Mesodermal cell (in vitro differentiated cells): ENCODE measurements around the gene ATL2.
"Not testable (repeated sequence)": the region's sequence is repeated elsewhere in the genome, so short reads cannot be mapped to it uniquely, and the experiment has no call there.

Experiments used
- H3K27ac ChIP-seq: 2 replicates; pipeline ENCODE4 v1.7.0; 2013; ENCODE audit warnings: mild to moderate bottlenecking, low read depth, low read length, moderate library complexity; ENCODE audit not compliant: severe bottlenecking
- H3K36me3 ChIP-seq: 2 replicates; pipeline ENCODE4 v1.7.1; 2013; ENCODE audit warnings: mild to moderate bottlenecking, low read length, moderate library complexity; ENCODE audit not compliant: control insufficient read depth, insufficient read depth
- H3K4me1 ChIP-seq: one replicate; pipeline ENCODE4 v1.7.1; 2013; ENCODE audit warnings: mild to moderate bottlenecking, low read length; ENCODE audit not compliant: insufficient read depth, control insufficient read depth, poor library complexity, severe bottlenecking
- H3K4me3 ChIP-seq: 2 replicates; pipeline ENCODE4 v1.7.0; 2013; ENCODE audit warnings: low read length, control low read depth, mild to moderate bottlenecking; ENCODE audit not compliant: insufficient read depth, poor library complexity, severe bottlenecking; ENCODE audit errors: extremely low read depth
- H3K9me3 ChIP-seq: 2 replicates; pipeline ENCODE4 v1.7.1; 2013; ENCODE audit warnings: mild to moderate bottlenecking, low read length, moderate library complexity; ENCODE audit not compliant: control insufficient read depth
- WGBS, 2 experiments: methylation state at CpG; one replicate each; pipeline ENCODE4 v1.1.5; 2013; ENCODE audit warnings: missing lambda C conversion rate in 2 of 2; ENCODE audit not compliant: insufficient coverage in 2 of 2; 5-methylcytosine and 5-hydroxymethylcytosine counted together

The ATL2 gene

DNA sequence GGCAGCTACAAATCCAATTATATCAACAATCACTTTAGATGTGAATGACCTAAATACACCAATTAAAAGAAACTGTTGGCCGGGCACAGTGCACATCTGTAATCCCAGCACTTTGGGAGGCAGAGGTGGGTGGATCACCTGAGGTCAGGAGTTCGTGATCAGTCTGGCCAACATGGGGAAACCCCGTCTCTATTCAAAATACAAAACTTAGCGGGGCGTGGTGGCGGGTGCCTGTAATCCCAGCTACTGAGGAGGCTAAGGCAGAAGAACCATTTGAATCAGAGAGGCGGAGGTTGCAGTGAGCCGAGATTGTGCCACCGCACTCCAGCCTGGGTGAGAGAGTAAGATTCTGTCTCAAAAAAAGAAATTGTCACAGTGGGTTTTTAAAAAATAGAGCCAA is 49.5 kb downstream of the ATL2 start:
- peaks cover 14% of the 10 kb centered on the region for H3K36me3 ChIP-seq
- WGBS, 2 experiments = 96 to 98% methylated on average over 4 to 6 of the region's 9 CpGs
- H3K9me3 ChIP-seq = peaks cover 12% of the 10 kb centered on the region
- H3K27ac ChIP-seq = no peak overlapping the region
- H3K4me1 ChIP-seq = peaks cover 6% of the 10 kb centered on the region
- H3K4me3 ChIP-seq = no peak overlapping the region

DNA sequence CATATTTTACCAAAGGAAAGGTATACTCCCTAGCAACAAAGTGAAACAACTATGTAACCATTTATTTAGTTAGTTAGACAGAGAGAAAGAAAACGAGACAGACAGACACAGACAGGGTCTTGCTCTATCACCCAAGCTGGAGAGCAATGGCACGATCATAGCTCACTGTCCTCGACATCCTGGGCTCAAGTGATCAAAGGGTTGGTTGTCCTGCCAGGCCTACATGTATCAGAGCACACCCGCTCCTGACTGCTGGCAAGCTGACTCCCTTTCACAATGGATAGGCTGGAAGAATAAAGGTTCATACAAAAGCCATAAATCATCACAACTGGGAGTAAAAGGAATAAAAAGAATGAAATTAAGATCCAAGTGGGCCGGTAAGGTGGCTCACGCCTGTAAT is 53.5 kb downstream of the ATL2 start:
- 76 to 90% methylated on average over 3 to 5 of the region's 6 CpGs for WGBS, 2 experiments
- no peaks in the 10 kb centered on the region for H3K36me3 ChIP-seq

DNA sequence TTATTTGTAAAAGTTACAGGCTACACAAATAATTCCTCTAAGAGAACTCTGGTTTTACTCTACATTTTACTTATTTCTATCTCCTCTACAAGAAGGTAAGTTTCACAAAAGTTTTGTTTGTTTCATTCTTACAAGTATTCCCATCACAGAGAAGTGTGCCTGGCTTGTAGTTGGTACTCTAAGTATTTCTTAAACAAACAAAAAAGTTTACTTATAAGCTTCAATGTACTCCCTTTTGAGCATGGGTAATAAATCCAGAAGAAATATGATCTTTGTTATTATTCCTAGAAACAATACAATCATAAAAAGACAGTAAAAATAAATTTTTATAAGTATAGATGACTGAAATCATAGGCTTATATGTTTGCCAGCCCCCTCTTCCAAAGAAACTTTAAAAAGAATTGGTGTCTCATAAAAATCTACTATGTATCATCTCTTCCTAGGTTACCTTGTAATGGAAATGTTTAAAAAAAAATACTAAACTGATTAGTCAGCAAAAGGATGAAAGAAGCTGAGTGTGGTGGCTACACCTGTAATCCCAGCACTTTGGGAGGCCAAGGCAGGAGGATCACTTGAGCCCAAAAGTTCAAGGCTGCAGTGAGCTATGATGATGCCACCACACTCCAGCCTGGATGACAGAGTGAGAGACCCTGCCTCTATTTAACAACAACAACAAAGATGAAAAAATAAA is 54.7 kb downstream of the ATL2 start:
- Histone ChIP-seq H3K9me3 (no peaks in the 10 kb centered on the region), H3K4me3 (no peak overlapping the region), H3K4me1 (peaks cover 6% of the 10 kb centered on the region), H3K27ac (no peak overlapping the region), H3K36me3 (no peaks in the 10 kb centered on the region)

More for the DNA sequence above, 53.5 kb downstream of the ATL2 start:
- H3K4me3 ChIP-seq = no peak overlapping the region
- no peaks in the 10 kb centered on the region for H3K9me3 ChIP-seq
- H3K4me1 ChIP-seq = peaks cover 6% of the 10 kb centered on the region
- H3K27ac ChIP-seq = no peak overlapping the region

DNA sequence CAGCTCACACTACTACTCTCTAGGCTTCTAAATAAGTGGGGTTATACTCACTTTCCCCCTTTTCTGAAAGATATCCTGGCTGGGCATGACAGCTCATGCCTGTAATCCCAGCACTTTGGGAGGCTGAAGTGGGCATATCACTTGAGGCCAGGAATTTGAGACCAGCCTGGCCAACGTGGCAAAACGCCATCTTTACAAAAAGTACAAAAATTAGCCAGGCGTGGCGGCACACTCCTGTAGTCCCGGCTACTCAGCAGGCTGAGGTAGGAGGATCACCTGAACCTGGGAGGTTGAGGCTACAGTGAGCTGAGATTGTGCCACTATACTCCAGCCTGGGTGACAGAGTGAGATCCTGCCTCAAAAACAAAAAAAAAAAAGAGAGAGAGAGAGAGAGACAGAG is 57.8 kb downstream of the ATL2 start:
- not testable (repeated sequence) for H3K9me3 ChIP-seq, H3K27ac ChIP-seq, H3K4me3 ChIP-seq, H3K4me1 ChIP-seq
- peaks cover 15% of the 10 kb centered on the region for H3K36me3 ChIP-seq
- WGBS, 2 experiments = 93 to 94% methylated on average over 5 of the region's 5 CpGs

DNA sequence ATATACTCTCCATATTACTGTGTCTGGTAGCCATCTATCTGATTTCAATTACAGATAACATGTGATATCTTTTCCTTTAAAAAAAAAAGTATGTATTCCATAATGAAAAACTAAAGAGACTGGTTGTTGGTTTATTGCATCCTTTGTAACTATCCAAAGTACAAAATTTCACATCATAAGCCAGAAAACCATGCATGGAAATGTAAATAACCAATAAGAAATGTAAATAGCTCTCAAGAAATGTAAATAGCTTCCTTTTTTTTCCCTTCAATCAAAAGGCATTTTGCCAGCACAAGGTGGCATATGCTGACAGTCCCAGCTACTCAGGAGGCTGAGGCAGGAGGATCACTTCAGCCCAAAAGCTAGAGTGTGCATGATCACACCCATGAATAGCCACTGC is 59.3 kb downstream of the ATL2 start:
- no peaks in the 10 kb centered on the region for H3K4me1 ChIP-seq
- H3K9me3 ChIP-seq = no peaks in the 10 kb centered on the region
- peaks cover 30% of the 10 kb centered on the region for H3K36me3 ChIP-seq
- no peak overlapping the region for H3K27ac ChIP-seq
- no peak overlapping the region for H3K4me3 ChIP-seq

DNA sequence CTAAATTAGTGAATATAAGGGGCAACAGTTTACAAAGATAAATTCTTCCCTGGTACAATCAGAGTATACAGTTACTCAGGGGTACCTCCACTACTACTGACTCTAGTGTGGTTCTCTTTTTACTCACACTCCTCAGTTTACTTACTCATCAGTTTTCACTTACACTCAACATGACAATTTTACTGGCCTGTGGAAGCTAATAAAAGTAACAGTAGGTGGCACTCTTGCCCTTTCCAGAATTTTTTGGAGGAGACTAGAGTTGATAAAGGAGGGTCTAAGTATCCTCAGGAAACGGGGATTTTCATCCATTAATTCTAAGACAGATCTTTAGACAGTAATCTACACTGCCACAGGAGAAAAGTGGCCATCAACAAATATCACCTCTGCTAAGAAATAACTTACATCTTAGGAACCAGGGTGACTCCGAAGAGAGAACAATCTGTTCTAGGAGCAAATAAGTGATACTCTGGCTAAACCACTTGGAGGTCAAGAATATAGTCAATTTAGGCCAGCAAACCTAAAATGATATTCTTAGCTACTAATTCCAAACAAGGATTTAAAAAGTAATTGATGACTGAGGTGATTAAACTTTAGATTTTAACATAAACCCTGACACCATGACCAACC is 61.3 kb downstream of the ATL2 start:
- no peaks in the 10 kb centered on the region for H3K4me1 ChIP-seq
- peaks cover 45% of the 10 kb centered on the region for H3K36me3 ChIP-seq
- H3K9me3 ChIP-seq = no peaks in the 10 kb centered on the region
- no CpG with 5 or more reads among the region's 2 CpGs for whole genome bisulfite sequencing, 2 experiments
- no peak overlapping the region for H3K4me3 ChIP-seq
- H3K27ac ChIP-seq = no peak overlapping the region

DNA sequence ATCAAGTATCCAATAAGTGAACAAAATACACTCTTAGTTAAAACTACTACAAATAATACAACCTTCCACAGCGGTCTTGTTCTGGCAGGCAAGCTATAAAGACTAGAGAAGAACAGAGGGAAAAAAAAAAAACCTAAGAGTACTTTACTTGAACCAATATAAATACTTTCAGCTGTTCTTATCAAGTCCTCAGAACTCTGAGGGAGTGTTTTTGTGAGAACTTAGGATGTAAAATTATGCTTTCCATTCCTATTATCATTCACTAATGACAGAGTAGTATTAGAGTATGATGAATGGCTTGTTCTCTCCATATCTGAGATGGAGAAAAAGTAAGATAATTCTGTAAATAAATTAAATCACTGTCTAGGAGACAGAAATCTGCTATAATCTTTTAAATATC is 68.3 kb downstream of the ATL2 start:
- no CpG with 5 or more reads among the region's 1 CpG for WGBS, 2 experiments
- Histone ChIP-seq H3K4me1 (no peaks in the 10 kb centered on the region), H3K27ac (no peak overlapping the region), H3K36me3 (peaks cover 68% of the 10 kb centered on the region), H3K4me3 (no peak overlapping the region), H3K9me3 (no peaks in the 10 kb centered on the region)

DNA sequence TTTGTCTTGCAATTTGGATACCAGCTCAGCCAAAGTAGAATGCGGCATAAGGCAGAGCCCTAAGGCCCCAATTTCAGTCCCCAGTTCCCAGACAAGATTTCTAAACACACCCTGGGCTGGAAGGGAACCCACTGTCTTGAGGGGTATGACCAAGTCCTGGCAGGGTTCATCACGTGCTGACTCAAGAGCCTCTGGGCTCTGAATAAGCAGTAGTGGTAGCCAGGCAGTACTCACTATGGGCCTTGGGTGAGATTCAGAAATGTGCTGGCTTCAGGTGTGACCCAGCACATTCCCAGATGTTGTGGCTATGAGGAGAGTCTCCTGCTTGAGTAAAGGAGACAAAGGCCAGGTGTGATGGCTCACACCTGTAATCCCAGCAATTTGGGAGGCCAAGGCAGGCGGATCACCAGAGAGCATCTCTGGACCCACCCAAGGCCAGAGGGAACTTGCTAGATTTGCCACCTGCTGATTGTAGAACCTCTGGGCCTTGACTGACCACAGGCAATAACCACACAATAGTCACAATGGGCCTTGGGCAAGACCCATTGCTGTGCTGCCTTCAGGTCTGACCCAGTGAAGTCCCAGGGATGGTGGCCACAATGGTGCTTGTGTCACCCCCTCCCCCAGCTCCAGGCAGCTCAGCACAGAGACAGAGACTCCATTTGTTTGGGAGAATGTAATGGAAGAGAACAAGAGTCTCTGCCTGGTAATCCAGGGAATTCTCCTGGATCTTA is 74.9 kb downstream of the ATL2 start:
- WGBS, 2 experiments = 93 to 94% methylated on average over 2 of the region's 3 CpGs
- Histone ChIP-seq H3K36me3 (peaks cover 67% of the 10 kb centered on the region), H3K4me1 (peaks cover 11% of the 10 kb centered on the region)

DNA sequence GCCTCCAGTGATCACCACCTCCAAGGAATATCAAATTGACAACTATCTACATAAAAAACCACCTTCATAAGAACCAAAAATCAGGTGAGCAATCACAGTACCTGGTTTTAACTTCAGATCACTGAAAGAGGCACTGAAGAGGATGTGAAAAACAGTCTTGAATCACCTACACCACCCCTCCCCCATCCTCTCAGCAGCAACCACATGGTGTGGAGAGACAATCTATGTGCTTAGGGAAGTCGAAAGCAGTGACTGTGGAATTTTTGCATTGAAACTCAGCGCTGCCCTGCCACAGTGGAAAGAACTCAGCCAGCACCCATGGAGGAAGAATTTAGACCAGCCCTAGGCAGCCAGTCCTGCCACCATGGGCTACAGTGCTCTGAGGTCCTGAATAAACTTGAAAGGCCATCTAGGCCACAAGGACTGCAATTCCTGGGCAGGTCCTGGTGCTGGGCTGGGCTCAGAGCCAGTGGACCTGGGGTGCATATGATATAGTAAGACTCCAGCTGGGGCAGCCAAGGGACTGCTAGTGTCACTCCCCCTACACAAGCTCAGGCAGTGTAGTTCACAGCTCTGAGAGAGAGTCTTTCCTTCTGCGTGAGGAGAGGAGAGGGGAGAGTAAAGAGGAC is 75.6 kb downstream of the ATL2 start:
- peaks cover 66% of the 10 kb centered on the region for H3K36me3 ChIP-seq
- H3K27ac ChIP-seq = no peak overlapping the region
- H3K4me1 ChIP-seq = peaks cover 11% of the 10 kb centered on the region
- WGBS, 2 experiments = 71 to 91% methylated on average over 2 of the region's 3 CpGs
- no peaks in the 10 kb centered on the region for H3K9me3 ChIP-seq
- no peak overlapping the region for H3K4me3 ChIP-seq

More for the DNA sequence above, 74.9 kb downstream of the ATL2 start:
- no peaks in the 10 kb centered on the region for H3K9me3 ChIP-seq
- H3K4me3 ChIP-seq = no peak overlapping the region
- no peak overlapping the region for H3K27ac ChIP-seq

DNA sequence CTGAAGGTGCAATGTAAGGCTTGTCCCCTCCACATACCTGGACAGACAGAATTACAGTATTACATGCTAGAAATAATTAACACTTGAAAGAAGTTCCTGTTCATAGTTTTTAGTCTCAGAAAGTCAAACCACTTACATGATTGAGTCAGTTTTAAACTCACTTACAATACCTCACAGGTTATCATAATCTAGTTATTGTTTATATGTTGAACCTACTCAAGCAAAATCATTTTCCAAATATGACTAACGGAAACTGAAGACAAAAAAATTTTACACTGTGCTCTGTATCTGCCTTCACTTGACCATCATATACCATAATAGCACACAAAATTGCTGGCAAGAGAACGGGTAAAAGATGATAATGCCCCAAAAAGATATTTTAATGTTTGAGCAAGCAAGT is 78.5 kb downstream of the ATL2 start:
- H3K9me3 ChIP-seq = no peaks in the 10 kb centered on the region
- WGBS, 2 experiments = no CpG with 5 or more reads among the region's 2 CpGs
- peaks cover 66% of the 10 kb centered on the region for H3K36me3 ChIP-seq
- H3K4me1 ChIP-seq = peaks cover 11% of the 10 kb centered on the region
- H3K4me3 ChIP-seq = no peak overlapping the region
- H3K27ac ChIP-seq = no peak overlapping the region
